Measurements from ENCODE around the gene ATOH8. TPM values are rescaled to one million over a fixed set of nuclear protein-coding genes. Genes with fewer than 3 reads are reported as not detected.
A peak's percentile ranks its signal among the peaks of the same experiment; 100 is the strongest.

Gene ATOH8, protein sequence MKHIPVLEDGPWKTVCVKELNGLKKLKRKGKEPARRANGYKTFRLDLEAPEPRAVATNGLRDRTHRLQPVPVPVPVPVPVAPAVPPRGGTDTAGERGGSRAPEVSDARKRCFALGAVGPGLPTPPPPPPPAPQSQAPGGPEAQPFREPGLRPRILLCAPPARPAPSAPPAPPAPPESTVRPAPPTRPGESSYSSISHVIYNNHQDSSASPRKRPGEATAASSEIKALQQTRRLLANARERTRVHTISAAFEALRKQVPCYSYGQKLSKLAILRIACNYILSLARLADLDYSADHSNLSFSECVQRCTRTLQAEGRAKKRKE
- total RNA-seq, result under 1 TPM; 0.11 to 0.13 TPM

- peak; percentile 23 for ATAC-seq
- POLR2A ChIA-PET, result interaction anchor here (0.8 kb wide), 1 partner anchor 29 kb away, joined by 3 read pairs; no protein-coding TSS in a partner anchor
- peaks cover 63% of the 10 kb centered on the region for H3K27me3 Mint-ChIP-seq (ENCODE audit: low read depth)
- no peaks in the 10 kb centered on the region for H3K36me3 Mint-ChIP-seq (ENCODE audit: low read depth)
- peak within 1 kb of the TSS; percentile 77 for H3K4me3 Mint-ChIP-seq
- CTCF ChIA-PET, result interaction anchor here (1.0 to 5.6 kb wide), 13 partner anchors 8 to 326 kb away, joined by 3 to 33 read pairs (median 5); no protein-coding TSS in a partner anchor
- peaks cover 15% of the 10 kb centered on the region for H3K4me1 Mint-ChIP-seq (ENCODE audit: low read depth)
- H3K27ac Mint-ChIP-seq, result no peak within 1 kb of the TSS
- DNase-seq, result peak; percentile 55
- H3K9me3 Mint-ChIP-seq (ENCODE audit: insufficient read depth), result no peaks in the 10 kb centered on the region
These were observed at the start of gene ATOH8 for GRCh38 chr2:85753525-85754312. TSS of gene ATOH8 (plus strand) at chr2:85753991. CDS start at chr2:85754190, 199 bp downstream.

DNA sequence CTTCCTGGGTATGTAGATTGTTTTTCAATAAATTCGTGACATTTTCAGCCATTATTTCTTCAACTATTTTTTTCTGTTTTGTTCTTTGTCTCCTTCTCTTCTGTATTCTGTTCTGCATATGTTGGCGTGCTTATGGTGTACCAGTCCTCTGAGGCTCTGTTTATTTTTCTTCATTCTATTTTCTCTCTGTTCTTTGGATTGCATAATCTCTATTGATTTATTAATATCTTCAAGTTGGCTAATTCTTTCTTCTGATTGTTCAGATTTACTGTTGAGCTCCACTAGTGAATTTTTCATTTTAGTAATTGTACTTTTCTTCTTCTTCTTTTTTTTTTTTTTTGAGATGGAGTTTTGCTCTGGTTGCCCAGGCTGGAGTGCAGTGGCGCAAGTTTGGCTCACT lies 49.8 kb upstream of the ATOH8 start:
- POLR2A ChIA-PET, result interaction anchor here (0.7 kb wide), 1 partner anchor 13 kb away, joined by 3 read pairs; no protein-coding TSS in a partner anchor
- Mint-ChIP-seq H3K4me1 (ENCODE audit: low read depth) (peaks cover 63% of the 10 kb centered on the region), H3K27ac (peak overlapping the region; percentile 7)

DNA sequence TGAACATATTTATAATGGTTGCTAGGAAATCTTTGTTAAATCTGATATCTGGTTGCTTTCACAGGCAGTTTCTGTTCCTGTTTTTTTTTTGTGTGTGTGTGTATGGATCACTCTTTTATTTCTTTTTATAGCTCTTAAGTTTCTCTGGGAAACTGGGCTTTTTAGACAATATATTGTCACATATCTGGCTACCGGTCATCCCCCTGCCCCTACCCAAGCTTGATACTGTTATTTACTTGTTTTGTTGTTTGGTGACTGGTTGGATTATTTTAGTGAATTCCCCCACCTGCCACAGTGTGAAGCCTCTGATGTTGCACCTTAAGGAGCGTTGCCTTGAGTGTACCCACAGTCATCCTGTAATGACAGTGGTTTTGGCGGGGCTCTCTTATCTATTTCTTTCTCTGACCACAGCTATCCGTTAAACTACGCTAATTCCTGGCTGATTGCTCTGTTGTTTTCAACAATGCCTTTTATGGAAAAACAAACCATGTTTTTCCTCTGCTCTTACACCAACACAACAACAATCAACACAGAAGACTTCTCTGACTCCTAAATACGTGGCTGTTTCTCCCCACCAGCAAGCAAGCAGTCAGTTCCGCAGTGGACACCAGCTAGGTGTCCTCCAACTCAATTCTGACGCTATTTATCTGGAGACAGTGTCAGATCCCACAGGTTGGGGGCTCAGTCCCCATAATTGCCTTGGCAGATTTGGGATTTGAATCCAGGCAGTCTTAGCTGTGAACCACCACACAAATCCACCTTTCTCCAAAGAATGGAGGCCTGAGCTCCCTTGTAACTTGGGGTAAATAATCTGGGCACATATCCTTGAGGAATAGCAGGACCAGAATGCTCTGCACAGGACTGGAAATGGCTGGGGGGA lies 48.8 kb upstream of the ATOH8 start:
- peaks cover 12% of the 10 kb centered on the region for H3K27me3 Mint-ChIP-seq (ENCODE audit: low read depth)
- no peaks in the 10 kb centered on the region for H3K9me3 Mint-ChIP-seq (ENCODE audit: insufficient read depth)
- CTCF ChIA-PET, result interaction anchor here (0.8 to 8.1 kb wide), 13 partner anchors 8 to 77 kb away, joined by 3 to 161 read pairs (median 5); partner anchors contain the start of gene GNLY
- peaks cover 66% of the 10 kb centered on the region for H3K4me1 Mint-ChIP-seq (ENCODE audit: low read depth)
- peak overlapping the region; percentile 84 for H3K27ac Mint-ChIP-seq
- H3K36me3 Mint-ChIP-seq (ENCODE audit: low read depth), result no peaks in the 10 kb centered on the region
- ATAC-seq (peak; percentile 53), DNase-seq (peak; percentile 54)
- POLR2A ChIA-PET, result interaction anchor here (1.2 kb wide), 1 partner anchor 75 kb away, joined by 5 read pairs; no protein-coding TSS in a partner anchor
- peak overlapping the region; percentile 22 for H3K4me3 Mint-ChIP-seq

More for the DNA sequence above, 49.8 kb upstream of the ATOH8 start:
- DNase-seq (no peak), ATAC-seq (no peak)
- no peaks in the 10 kb centered on the region for H3K9me3 Mint-ChIP-seq (ENCODE audit: insufficient read depth)
- CTCF ChIA-PET, result interaction anchor here (1.2 to 8.1 kb wide), 8 partner anchors 9 to 67 kb away, joined by 3 to 161 read pairs (median 48); partner anchors contain the start of gene GNLY
- H3K36me3 Mint-ChIP-seq (ENCODE audit: low read depth), result peaks cover 2% of the 10 kb centered on the region
- H3K27me3 Mint-ChIP-seq (ENCODE audit: low read depth), result peaks cover 7% of the 10 kb centered on the region
- no peak overlapping the region for H3K4me3 Mint-ChIP-seq

- no peaks in the 10 kb centered on the region for H3K36me3 Mint-ChIP-seq (ENCODE audit: low read depth)
- no peaks in the 10 kb centered on the region for H3K9me3 Mint-ChIP-seq (ENCODE audit: insufficient read depth)
- H3K4me3 Mint-ChIP-seq, result no peak overlapping the region
- no peak for DNase-seq
- H3K4me1 Mint-ChIP-seq (ENCODE audit: low read depth), result peaks cover 68% of the 10 kb centered on the region
- H3K27me3 Mint-ChIP-seq (ENCODE audit: low read depth), result peaks cover 12% of the 10 kb centered on the region
- ChIA-PET CTCF (interaction anchor here (0.8 to 8.1 kb wide), 13 partner anchors 8 to 78 kb away, joined by 3 to 161 read pairs (median 7); partner anchors contain the start of gene GNLY), POLR2A (interaction anchor here (1.2 kb wide), 1 partner anchor 75 kb away, joined by 5 read pairs; no protein-coding TSS in a partner anchor)
- peak overlapping the region; percentile 84 for H3K27ac Mint-ChIP-seq
- no peak for ATAC-seq
These were observed 48.1 kb upstream of the ATOH8 start for GRCh38 chr2:85705680-85706039.

DNA sequence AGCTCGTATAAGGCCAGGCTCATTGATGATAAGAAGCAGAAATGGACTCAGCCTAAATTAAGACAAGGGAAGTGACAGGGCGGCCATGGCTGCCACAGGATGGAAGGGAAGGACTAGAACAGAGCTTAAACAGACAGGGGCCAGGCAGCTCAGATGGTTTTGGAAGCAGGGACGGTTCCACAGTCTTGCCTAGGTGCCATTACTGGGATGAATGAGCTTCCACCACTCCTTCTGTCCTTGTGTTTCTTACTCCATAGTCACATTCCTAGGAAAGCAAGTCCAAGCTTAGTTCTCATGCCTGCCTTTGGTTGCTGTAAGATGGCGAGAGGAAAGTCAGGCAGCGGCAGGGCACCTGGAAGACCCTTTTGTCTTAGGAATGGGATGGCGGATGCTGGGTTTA lies 47.7 kb upstream of the ATOH8 start:
- no peaks in the 10 kb centered on the region for H3K9me3 Mint-ChIP-seq (ENCODE audit: insufficient read depth)
- CTCF ChIA-PET, result interaction anchor here (1.0 to 8.1 kb wide), 9 partner anchors 12 to 69 kb away, joined by 3 to 161 read pairs (median 39); partner anchors contain the start of gene GNLY
- peaks cover 68% of the 10 kb centered on the region for H3K4me1 Mint-ChIP-seq (ENCODE audit: low read depth)
- no peak overlapping the region for H3K4me3 Mint-ChIP-seq
- H3K27me3 Mint-ChIP-seq (ENCODE audit: low read depth), result peaks cover 12% of the 10 kb centered on the region
- no peak for ATAC-seq
- POLR2A ChIA-PET, result interaction anchor here (1.2 kb wide), 1 partner anchor 76 kb away, joined by 5 read pairs; no protein-coding TSS in a partner anchor
- no peaks in the 10 kb centered on the region for H3K36me3 Mint-ChIP-seq (ENCODE audit: low read depth)
- H3K27ac Mint-ChIP-seq, result peak overlapping the region; percentile 84
- DNase-seq, result no peak

DNA sequence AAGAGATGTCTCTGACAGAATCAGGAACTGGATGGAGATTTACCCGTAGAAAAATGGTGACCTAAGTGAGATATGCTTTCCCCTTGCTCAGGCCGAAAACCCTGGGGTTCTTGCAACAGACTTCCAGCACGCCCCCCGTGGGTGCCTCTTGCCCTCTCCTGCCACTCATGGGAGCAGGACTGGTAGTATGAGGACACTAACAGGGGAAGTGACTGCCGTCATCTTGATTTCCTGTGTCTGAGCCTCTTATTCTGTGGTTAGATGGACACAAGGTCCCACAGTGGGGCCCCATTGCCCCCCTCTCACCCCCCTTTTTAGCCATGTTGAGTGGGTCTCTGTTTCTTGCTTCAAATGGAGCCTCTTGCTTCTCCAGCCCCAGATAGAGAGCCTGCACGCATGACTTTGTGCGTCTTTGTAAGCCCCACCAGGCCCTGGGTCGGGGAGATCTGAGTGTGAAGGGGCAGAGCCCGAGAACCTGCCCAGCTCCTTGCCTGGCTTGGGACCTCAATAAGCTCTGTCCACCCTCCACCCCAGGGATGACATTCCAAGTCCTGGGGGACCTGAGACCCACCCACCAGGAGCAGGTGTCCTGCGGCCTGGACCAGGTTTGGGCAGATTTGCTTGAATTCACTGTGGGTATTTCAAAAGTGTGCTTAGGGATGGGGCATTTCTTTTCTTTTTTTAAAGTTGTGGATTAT lies 47.0 kb upstream of the ATOH8 start:
- Mint-ChIP-seq H3K27me3 (ENCODE audit: low read depth) (peaks cover 12% of the 10 kb centered on the region), H3K4me1 (ENCODE audit: low read depth) (peaks cover 65% of the 10 kb centered on the region), H3K4me3 (no peak overlapping the region), H3K36me3 (ENCODE audit: low read depth) (no peaks in the 10 kb centered on the region), H3K27ac (no peak overlapping the region), H3K9me3 (ENCODE audit: insufficient read depth) (no peaks in the 10 kb centered on the region)
- peak; percentile 6 for ATAC-seq
- ChIA-PET CTCF (interaction anchor here (1.0 to 8.1 kb wide), 21 partner anchors 11 to 330 kb away, joined by 3 to 161 read pairs (median 5); partner anchors contain the start of genes GGCX and GNLY), POLR2A (interaction anchor here (1.7 kb wide), 1 partner anchor 27 kb away, joined by 4 read pairs; no protein-coding TSS in a partner anchor)
- no peak for DNase-seq

DNA sequence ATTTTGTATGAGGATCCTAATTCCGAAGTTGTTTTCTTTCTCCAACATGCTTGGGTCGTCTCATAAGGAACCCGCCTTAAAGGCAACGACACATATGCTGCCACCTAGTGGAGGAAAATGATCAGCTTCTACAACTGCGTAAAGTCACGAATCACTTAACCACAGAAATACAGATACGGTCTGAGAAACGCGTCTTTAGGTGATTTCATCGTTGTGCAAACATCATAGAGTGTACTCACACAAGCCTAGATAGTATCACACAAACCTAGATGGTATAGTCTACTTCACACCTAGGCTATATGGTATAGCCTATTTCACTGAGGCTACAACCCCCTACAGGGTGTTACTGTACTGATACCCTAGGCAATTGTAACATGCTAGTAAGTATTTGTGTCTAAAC lies 46.5 kb upstream of the ATOH8 start:
- ATAC-seq (peak; percentile 88), DNase-seq (peak; percentile 87)
- Mint-ChIP-seq H3K36me3 (ENCODE audit: low read depth) (no peaks in the 10 kb centered on the region), H3K9me3 (ENCODE audit: insufficient read depth) (no peaks in the 10 kb centered on the region), H3K27me3 (ENCODE audit: low read depth) (peaks cover 10% of the 10 kb centered on the region), H3K27ac (no peak overlapping the region), H3K4me1 (ENCODE audit: low read depth) (peaks cover 61% of the 10 kb centered on the region), H3K4me3 (no peak overlapping the region)
- ChIA-PET CTCF (interaction anchor here (1.0 to 8.1 kb wide), 20 partner anchors 11 to 329 kb away, joined by 3 to 161 read pairs (median 6); partner anchors contain the start of genes GGCX and GNLY), POLR2A (interaction anchor here (0.8 to 1.7 kb wide), 2 partner anchors 27 to 48 kb away, joined by 3 to 4 read pairs; no protein-coding TSS in a partner anchor)

GRCh38 chr2:85708641-85709040 lies 45.1 kb upstream of the ATOH8 start:
- Mint-ChIP-seq H3K9me3 (ENCODE audit: insufficient read depth) (no peaks in the 10 kb centered on the region), H3K27ac (no peak overlapping the region), H3K4me3 (no peak overlapping the region), H3K27me3 (ENCODE audit: low read depth) (peaks cover 8% of the 10 kb centered on the region), H3K36me3 (ENCODE audit: low read depth) (no peaks in the 10 kb centered on the region), H3K4me1 (ENCODE audit: low read depth) (peaks cover 50% of the 10 kb centered on the region)
- DNase-seq (no peak), ATAC-seq (no peak)
- ChIA-PET CTCF (interaction anchor here (0.9 to 8.1 kb wide), 10 partner anchors 14 to 106 kb away, joined by 3 to 161 read pairs (median 18); partner anchors contain the start of gene GNLY), POLR2A (no interaction called here)

GRCh38 chr2:85709401-85709811 lies 44.4 kb upstream of the ATOH8 start:
- no peak overlapping the region for H3K27ac Mint-ChIP-seq
- DNase-seq, result no peak
- ChIA-PET POLR2A (no interaction called here), CTCF (interaction anchor here (0.9 to 8.1 kb wide), 10 partner anchors 15 to 180 kb away, joined by 3 to 161 read pairs (median 10); partner anchors contain the start of gene GNLY)
- no peaks in the 10 kb centered on the region for H3K36me3 Mint-ChIP-seq (ENCODE audit: low read depth)
- H3K9me3 Mint-ChIP-seq (ENCODE audit: insufficient read depth), result no peaks in the 10 kb centered on the region
- H3K4me1 Mint-ChIP-seq (ENCODE audit: low read depth), result peaks cover 52% of the 10 kb centered on the region
- no peak overlapping the region for H3K4me3 Mint-ChIP-seq
- ATAC-seq, result no peak
- H3K27me3 Mint-ChIP-seq (ENCODE audit: low read depth), result peaks cover 8% of the 10 kb centered on the region
